ENCODE results near the gene LCA5L.

GRCh38 chr21:39461419-39461818 is 15.8 kb upstream of the LCA5L start:
- TF ChIP-seq, protein P1, sequence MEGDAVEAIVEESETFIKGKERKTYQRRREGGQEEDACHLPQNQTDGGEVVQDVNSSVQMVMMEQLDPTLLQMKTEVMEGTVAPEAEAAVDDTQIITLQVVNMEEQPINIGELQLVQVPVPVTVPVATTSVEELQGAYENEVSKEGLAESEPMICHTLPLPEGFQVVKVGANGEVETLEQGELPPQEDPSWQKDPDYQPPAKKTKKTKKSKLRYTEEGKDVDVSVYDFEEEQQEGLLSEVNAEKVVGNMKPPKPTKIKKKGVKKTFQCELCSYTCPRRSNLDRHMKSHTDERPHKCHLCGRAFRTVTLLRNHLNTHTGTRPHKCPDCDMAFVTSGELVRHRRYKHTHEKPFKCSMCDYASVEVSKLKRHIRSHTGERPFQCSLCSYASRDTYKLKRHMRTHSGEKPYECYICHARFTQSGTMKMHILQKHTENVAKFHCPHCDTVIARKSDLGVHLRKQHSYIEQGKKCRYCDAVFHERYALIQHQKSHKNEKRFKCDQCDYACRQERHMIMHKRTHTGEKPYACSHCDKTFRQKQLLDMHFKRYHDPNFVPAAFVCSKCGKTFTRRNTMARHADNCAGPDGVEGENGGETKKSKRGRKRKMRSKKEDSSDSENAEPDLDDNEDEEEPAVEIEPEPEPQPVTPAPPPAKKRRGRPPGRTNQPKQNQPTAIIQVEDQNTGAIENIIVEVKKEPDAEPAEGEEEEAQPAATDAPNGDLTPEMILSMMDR (IDR thresholded peaks at IDR 0.05; ENCODE audit: insufficient read depth, low read depth, low read length): no peak
- TF ChIP-seq EZH2 (IDR thresholded peaks at IDR 0.05; ENCODE audit: insufficient read depth, low read length): no peak
